ENCODE data around the gene SLC7A14.

DNA sequence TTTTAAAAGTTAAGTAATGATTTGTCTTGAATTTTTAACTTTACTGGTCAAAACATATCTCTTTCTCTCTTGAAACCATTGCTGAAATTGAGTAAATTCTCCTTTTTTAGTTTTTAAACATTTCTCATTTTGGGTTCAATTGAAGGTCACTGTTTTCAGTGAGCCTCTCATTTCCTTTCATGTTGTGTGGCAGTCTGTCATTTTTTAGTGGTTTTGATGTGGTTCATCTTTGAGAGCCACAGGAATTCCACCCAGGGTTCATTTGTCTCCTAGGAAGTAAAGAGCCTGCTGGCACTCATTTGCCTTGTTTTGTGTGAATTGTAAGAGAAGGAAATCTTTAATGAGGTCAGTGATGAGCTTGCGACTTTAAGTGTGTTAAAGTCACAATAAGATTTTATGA lies 156.8 kb downstream of the SLC7A14 start:
- TF ChIP-seq, protein P1, sequence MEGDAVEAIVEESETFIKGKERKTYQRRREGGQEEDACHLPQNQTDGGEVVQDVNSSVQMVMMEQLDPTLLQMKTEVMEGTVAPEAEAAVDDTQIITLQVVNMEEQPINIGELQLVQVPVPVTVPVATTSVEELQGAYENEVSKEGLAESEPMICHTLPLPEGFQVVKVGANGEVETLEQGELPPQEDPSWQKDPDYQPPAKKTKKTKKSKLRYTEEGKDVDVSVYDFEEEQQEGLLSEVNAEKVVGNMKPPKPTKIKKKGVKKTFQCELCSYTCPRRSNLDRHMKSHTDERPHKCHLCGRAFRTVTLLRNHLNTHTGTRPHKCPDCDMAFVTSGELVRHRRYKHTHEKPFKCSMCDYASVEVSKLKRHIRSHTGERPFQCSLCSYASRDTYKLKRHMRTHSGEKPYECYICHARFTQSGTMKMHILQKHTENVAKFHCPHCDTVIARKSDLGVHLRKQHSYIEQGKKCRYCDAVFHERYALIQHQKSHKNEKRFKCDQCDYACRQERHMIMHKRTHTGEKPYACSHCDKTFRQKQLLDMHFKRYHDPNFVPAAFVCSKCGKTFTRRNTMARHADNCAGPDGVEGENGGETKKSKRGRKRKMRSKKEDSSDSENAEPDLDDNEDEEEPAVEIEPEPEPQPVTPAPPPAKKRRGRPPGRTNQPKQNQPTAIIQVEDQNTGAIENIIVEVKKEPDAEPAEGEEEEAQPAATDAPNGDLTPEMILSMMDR (IDR thresholded peaks at IDR 0.05; ENCODE audit: borderline replicate concordance, extremely low read depth, low read length, poor library complexity, severe bottlenecking) = no peak
- TF ChIP-seq EZH2 (IDR thresholded peaks at IDR 0.05; ENCODE audit: borderline replicate concordance, low read depth, low read length, severe bottlenecking) = no peak
